Osteocyte (in vitro differentiated cells): ENCODE measurements around the gene TGM1. TPM values are rescaled to one million over a fixed set of nuclear protein-coding genes. Genes with fewer than 3 reads are reported as not detected.

Source experiments
- DNase-seq: peaks from one replicate; pipeline ENCODE4 v3.0.0; 2021; ENCODE audit warnings: mixed read lengths; ENCODE audit not compliant: unreplicated experiment; ENCODE audit errors: extremely low spot score
- H3K27ac Mint-ChIP-seq: one replicate; pipeline ENCODE4 v1.8.0; 2021; ENCODE audit warnings: mild to moderate bottlenecking, mixed read lengths; ENCODE audit not compliant: unreplicated experiment
- H3K27me3 Mint-ChIP-seq: one replicate; pipeline ENCODE4 v1.8.0; 2021; ENCODE audit warnings: mixed read lengths; ENCODE audit not compliant: unreplicated experiment
- H3K36me3 Mint-ChIP-seq: one replicate; pipeline ENCODE4 v1.8.0; 2021; ENCODE audit warnings: mixed read lengths; ENCODE audit not compliant: unreplicated experiment
- H3K4me1 Mint-ChIP-seq: one replicate; pipeline ENCODE4 v1.8.0; 2021; ENCODE audit warnings: mixed read lengths; ENCODE audit not compliant: unreplicated experiment
- H3K4me3 Mint-ChIP-seq: one replicate; pipeline ENCODE4 v1.8.0; 2021; ENCODE audit warnings: mild to moderate bottlenecking, moderate library complexity, mixed read lengths; ENCODE audit not compliant: unreplicated experiment
- H3K9me3 Mint-ChIP-seq: one replicate; pipeline ENCODE4 v1.8.0; 2021; ENCODE audit warnings: mixed read lengths; ENCODE audit not compliant: unreplicated experiment
- CTCF ChIP-seq: fragments of 200-600 bp; sonication (generic); IDR thresholded peaks from 2 replicates; pipeline ENCODE4 v1.5.0; 2021; ENCODE audit warnings: antibody characterized with exemption, mild to moderate bottlenecking, moderate library complexity
- total RNA-seq: library from RNA; stranded (reverse); gene quantifications from 2 replicates; pipeline ENCODE4 v1.2.1, GENCODE V29; 2021

The TGM1 gene
- total RNA-seq, 1 donor from 2014 or later: 2.1 TPM

- DNase-seq: no peak
- Mint-ChIP-seq H3K36me3 (peaks cover 16% of the 10 kb centered on the region), H3K27me3 (no peaks in the 10 kb centered on the region), H3K9me3 (no peaks in the 10 kb centered on the region), H3K4me1 (peaks cover 40% of the 10 kb centered on the region), H3K4me3 (peak overlapping the region; percentile 85), H3K27ac (peak overlapping the region; percentile 99)
- TF ChIP-seq CTCF: no peak
Observed at GRCh38 chr14:24213866-24214662, 48.9 kb downstream of the TGM1 start.

- Mint-ChIP-seq H3K4me1 (peaks cover 40% of the 10 kb centered on the region), H3K27ac (peak within 1 kb of the TSS; percentile 99), H3K9me3 (no peaks in the 10 kb centered on the region), H3K4me3 (peak within 1 kb of the TSS; percentile 85), H3K36me3 (peaks cover 20% of the 10 kb centered on the region), H3K27me3 (no peaks in the 10 kb centered on the region)
- DNase-seq: peak; percentile 99
- TF ChIP-seq CTCF: peak; percentile 45
Observed at GRCh38 chr14:24212924-24213865, 49.8 kb downstream of the TGM1 start, which contains the start of gene CHMP4A. TSS of gene CHMP4A (minus strand) at chr14:24213488. CDS start at chr14:24213439, 49 bp downstream.

- Mint-ChIP-seq H3K9me3 (no peaks in the 10 kb centered on the region), H3K27ac (no peak overlapping the region), H3K4me3 (peak overlapping the region; percentile 85), H3K4me1 (peaks cover 39% of the 10 kb centered on the region), H3K36me3 (peaks cover 34% of the 10 kb centered on the region), H3K27me3 (no peaks in the 10 kb centered on the region)
- TF ChIP-seq CTCF: no peak
- DNase-seq: no peak
Observed at GRCh38 chr14:24211311-24211710, 51.7 kb downstream of the TGM1 start.

GRCh38 chr14:24207625-24208024 lies 55.4 kb downstream of the TGM1 start:
- no peak for DNase-seq
- Mint-ChIP-seq H3K36me3 (peaks cover 45% of the 10 kb centered on the region), H3K27ac (no peak overlapping the region), H3K9me3 (peaks cover 4% of the 10 kb centered on the region), H3K4me1 (peaks cover 11% of the 10 kb centered on the region), H3K27me3 (no peaks in the 10 kb centered on the region), H3K4me3 (no peak overlapping the region)
- TF ChIP-seq CTCF: no peak
